Right lobe of liver (tissue), 4 donors: ENCODE data around the gene HBG2.

Source experiments
- POLR2A ChIP-seq: fragments of 450-650 bp; IDR thresholded peaks from one replicate; pipeline ENCODE4 v1.6.1; 2017; ENCODE audit warnings: antibody characterized with exemption, mild to moderate bottlenecking
- TF ChIP-seq, protein P1 (sequence below), 4 donors: fragments of 200-600 bp in 3 of 4; fragments of 450-650 bp in 1 of 4; IDR thresholded peaks; one replicate each; pipeline versions ENCODE4 v1.5.1 to v1.8.0; 2016 to 2022; ENCODE audit warnings: antibody characterized with exemption in 4 of 4, mild to moderate bottlenecking in 2 of 4
- donor health status: DM: no; HTN: no; CAD: no.
- donor health status: DM: no; HTN: no; CAD: no.
- donor health status: DM: no; HTN: yes; CAD: no.

DNA sequence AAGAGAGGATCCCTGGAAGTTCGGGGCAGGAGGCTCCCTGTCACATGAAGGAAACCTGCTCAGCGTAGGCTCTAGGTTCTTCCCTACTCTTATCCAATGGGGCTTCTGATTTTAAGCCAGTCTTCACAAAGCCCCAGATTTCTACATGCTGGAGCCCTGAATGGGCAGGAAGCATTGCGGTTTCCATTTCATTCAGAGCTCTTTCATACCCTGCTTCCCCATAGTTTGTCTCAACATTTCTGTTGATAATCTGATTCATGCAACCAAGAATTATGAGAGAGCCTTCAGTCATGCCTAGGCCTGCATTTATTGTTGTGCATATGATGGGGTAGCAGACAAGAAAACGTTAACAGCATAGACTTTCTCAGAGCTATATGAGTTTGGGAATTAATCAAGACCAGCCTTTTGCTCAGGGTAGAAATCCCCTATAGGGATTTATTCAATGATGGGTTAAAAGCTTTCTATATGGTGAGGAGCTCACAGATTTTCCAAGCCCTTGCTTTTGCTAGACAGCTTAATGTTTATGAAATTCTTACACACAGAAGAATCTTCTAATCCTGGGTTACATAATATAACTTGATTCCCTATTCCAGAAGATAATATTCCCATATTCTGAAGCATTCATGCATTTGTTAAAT, 31.2 kb upstream of the HBG2 start:
- TF ChIP-seq, protein P1, sequence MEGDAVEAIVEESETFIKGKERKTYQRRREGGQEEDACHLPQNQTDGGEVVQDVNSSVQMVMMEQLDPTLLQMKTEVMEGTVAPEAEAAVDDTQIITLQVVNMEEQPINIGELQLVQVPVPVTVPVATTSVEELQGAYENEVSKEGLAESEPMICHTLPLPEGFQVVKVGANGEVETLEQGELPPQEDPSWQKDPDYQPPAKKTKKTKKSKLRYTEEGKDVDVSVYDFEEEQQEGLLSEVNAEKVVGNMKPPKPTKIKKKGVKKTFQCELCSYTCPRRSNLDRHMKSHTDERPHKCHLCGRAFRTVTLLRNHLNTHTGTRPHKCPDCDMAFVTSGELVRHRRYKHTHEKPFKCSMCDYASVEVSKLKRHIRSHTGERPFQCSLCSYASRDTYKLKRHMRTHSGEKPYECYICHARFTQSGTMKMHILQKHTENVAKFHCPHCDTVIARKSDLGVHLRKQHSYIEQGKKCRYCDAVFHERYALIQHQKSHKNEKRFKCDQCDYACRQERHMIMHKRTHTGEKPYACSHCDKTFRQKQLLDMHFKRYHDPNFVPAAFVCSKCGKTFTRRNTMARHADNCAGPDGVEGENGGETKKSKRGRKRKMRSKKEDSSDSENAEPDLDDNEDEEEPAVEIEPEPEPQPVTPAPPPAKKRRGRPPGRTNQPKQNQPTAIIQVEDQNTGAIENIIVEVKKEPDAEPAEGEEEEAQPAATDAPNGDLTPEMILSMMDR (IDR thresholded peaks at IDR 0.05): no peak
- TF ChIP-seq POLR2A: no peak
